Fibroblast of skin of right quadriceps (primary cell): ENCODE measurements around the gene PSG2.
"Not testable (repeated sequence)": the region's sequence is repeated elsewhere in the genome, so short reads cannot be mapped to it uniquely, and the experiment has no call there.

ENCODE experiments used
- DNase-seq: peaks from one replicate; pipeline ENCODE4 v3.0.0-alpha.2; 2013

The PSG2 gene

DNA sequence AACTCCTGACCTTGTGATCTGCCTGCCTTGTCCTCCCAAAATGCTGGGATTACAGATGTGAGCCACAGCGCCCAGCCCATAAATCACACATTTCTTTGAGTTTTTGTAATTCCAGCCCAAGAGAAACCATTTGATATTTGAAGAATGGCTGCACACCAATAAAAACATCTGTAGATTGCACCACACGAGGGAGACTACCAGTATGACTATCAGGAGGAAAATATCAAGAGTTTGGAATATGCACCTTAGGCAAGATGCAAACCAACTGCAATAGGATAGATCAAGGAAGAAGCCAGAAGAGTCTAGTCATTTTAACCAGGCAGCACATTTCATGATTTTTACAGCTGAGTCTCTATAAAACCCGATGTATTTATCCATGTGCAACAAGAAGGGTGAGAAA is 20.1 kb downstream of the PSG2 start:
- DNase-seq = not testable (repeated sequence)

DNA sequence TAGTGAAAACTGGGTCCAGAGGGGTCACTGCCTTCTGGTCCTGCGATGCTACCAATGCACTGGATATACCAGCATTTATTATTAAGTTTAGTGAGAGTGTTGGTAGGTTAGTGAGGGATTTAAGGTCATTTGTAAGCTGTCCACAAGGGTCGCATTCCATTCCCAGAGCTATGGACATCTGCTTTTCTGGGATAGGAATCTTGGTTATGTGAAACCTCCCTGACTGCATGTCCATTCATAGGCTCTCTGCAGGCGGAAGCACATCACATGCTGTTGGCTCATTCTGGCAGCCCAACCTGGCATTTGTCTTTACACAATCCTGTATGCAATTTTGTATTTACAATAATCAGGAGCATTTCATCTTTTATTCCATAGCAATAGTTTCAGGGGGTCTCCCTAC is 21.2 kb downstream of the PSG2 start:
- DNase-seq = not testable (repeated sequence)

DNA sequence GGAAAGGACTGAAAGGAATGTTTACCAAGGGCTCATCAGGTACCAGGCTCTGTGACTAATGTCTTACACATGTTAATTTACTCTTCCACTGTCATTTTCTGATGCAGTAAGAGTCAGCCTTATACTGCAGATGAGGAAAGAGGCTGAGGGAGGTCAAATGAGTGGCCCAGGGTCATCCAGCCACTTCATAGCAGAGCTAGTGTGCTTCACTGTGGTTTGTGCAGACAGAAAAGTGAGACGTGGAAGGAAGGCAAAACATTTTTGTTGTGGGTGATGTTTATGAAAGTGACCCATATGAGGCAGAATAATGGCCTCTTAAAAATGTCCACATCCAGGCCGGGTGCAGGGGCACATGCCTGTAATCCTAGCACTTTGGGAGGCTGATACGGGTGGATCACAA is 22.2 kb downstream of the PSG2 start:
- not testable (repeated sequence) for DNase-seq

DNA sequence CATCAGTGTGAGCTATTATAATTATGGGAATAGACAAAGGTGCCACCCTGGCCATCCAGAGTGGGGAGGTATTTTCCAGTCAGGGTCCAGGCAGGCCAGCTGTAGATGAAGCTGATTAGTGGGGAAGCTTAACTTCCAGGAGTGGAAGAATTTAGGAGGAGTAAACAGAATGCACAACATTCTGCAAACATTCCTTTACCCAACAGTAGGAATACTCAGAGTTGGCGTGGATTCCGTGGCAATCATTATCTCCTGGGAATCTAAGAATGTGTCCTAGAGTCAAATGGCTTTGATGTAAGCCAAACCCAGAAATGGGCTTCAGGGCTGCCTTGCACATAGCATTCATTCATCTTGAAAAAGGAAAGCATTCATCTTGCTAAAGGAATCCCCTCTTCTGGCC is 23.0 kb downstream of the PSG2 start:
- DNase-seq = not testable (repeated sequence)

DNA sequence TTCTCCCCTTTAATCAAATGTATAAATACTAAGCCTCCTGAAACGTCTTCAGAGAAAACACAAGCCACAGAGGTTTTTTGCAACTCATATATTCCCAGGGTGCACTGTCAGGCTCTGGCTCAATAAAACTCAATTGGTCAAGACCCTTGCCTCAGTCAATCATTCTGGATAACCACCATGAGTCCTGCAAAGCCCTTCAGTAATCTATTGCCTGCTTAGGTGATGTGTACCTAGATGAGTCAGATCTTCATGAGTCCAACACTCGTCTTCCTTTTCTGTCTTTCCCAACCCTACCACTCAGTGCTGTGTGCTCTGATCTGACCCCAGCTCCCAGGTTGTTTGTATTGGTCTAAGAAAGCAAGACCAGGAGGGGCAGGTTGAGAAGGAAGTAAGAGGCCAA is 24.1 kb downstream of the PSG2 start:
- not testable (repeated sequence) for DNase-seq

DNA sequence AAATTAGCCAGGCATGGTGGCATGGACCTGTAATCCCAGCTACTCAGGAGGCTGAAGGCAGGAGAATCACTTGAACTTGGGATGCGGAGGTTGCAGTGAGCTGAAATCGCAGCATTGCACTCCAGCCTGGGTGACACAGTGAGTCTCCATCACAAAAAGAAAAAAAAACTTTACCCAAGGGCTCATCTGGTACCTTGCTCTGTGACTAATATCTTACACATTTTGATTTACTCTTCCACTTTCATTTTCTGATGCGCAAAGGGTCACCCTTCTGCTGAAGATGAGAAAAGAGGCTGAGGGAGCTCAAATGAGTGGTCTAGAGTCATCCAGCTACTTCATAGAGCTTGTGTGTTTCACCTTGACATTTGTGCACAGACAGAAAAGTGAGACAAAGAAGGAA is 34.5 kb downstream of the PSG2 start:
- not testable (repeated sequence) for DNase-seq

DNA sequence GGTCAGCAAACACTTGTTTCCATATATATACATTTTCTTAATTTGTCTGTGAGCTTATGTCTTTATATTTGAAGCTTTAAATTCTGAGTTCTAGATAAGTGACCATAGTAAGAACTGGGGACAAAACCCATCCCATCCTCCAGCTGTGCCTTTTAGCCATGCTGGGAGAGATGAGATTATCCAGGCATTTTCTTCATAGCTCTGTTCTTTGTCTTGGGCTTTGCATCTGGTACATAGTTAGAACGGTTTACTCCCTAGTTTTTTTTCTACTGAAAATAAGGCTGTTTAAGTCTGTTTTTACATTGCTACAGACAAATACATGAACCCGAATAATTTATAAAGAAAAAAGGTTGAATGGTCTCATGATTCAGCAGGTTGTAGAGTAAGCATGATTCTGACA is 35.9 kb downstream of the PSG2 start:
- DNase-seq = not testable (repeated sequence)

DNA sequence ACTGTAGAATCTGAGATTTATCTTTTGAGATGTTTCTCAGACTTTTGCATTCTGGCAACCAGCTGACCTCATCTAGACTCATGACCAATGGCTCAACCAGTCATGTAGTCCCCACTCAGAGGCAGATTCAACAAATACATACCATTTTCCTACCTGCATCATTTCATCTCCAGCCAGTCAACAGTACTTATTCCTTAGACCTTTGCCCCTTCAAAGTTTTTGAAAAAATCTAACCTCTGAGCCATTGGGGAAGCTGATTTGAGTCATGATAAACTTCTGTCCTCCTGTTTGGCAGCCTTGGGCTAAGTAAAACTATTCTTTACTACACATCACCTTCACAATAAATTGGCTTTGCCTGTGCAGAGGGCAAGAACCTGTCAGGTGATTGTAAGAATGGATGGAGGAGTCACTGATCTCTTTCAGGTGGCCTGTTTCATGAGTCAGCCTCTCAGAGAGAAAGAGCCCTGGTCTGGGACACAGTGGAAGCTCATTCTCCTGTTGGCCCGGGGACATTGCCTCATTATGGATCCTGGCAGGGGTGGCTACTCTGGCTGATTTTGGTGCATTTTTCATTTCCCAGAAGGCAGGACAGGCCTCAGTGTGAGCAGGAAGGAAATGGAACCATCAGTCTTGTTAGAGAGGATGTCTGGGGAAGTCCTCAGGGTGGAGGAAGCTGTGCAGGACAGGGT is 38.9 kb downstream of the PSG2 start:
- not testable (repeated sequence) for DNase-seq

DNA sequence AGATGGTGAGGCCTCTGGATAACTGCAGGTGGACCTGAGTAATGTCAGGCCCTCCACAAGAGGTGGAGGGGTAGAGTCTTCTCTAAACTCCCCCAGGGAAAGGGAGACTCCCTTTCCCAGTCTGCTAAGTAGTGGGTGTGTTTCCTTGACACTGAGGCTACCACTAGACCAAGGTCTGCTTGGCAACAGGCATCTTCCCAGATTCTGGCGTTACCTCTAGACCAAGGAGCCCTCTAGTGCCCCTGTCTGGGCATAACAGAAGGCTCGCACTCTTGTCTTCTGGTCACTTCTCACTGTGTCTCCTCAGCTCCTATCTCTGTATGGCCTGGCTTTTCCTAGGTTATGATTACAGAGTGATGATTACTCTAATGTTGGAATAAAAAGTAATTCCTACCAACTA is 50.9 kb downstream of the PSG2 start:
- peak; percentile 3 for DNase-seq

DNA sequence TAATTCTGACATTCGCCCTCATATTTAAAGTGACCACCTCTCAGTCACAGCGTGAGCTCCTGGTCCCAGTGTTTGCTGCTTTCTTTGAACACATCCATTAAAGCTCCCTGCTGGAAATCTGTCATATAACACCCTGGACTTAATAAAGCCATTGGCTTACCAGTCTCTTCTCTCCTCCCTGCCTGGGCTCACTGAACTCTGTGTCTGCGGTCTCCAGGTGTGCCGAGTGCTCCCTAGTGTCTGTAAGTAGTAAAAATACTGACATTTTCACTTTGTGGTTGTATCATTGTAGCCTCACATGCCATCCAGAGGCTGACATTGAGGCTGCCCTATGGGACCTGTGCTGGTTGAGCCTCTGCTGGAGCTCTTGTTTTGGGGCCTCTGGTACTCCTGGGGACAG is 53.6 kb downstream of the PSG2 start:
- no peak for DNase-seq

DNA sequence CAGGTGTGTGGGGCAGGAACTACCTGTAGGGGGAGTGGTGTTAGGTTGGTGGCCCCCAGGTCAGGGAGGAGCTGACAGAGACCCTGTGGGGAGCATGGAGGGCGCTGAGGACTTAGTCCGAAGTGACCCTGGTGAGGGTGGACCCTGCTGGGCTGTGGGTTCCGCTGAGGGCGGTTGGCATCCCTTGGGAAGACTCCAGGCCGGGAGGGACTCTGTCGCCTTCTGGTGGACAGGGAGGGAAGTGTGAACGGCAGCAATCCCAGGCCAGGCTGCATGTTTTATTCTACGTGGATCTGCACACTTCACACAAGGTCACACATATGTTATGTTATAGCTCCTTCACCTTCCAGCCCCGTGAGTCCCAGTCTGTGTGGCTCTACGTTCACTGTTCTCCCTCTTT is 54.5 kb downstream of the PSG2 start:
- DNase-seq = not testable (repeated sequence)

DNA sequence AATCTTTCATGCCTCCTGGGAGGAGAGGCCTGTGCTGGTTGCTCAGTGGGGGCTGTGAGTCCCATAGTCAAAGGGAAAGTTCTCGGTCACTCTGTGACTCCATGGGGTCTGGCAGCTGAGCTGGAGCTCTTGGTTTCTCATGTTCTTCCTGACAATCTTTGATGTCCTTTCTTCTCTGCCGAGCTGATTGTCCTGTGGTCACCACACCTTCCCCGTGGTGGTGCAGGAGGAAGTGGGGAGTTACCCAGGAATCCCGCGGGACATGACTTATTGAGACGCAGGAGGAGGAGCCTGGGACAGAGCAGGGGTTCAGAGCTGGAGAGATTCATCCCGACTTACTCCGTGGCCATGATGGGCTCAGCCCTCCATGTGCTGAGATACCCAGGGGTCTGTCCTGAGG is 55.4 kb downstream of the PSG2 start:
- not testable (repeated sequence) for DNase-seq

DNA sequence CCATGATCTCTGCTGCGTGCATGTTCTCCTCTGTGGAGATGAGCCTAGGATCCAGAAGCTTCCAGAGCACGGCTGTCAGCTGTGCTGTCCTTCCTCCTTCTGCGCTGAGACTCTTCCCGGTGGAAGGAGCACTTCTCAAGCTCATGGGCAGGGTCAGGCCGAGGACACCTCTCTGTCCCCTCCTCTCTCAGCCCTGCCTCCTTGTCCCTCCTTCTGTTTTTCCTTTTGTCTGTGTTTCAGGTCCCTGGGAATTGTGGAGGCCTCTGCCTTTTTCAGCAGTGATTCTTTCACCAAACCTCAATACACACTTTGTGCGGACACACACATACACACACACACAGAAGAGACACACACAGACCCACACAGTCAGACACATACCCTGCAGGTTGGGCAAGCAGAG is 56.1 kb downstream of the PSG2 start, which contains the start of gene PSG11:
PSG11 (minus strand) TSS at position 101 of the 400 bp plus-strand sequence; CDS start at position 4, 97 bp downstream.
- DNase-seq = not testable (repeated sequence)

DNA sequence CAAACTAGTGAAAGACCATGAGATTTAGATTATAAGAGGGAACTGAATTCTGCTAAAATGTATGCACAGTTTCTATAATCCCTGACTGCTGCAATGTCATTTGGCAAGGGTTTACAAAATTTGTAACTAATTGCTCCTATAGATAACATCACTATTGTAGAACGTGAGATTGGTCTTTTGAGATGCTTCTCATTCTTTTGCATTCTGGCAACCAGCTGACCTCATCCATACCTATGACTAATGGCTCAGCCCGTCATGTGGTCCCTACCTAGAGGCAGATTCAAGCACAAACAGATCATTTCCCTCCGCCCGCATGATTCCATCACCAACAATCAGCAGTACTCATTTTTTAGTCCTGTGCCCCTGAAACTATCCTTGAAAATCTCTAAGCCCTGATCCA is 60.4 kb downstream of the PSG2 start:
- DNase-seq = peak; percentile 79

DNA sequence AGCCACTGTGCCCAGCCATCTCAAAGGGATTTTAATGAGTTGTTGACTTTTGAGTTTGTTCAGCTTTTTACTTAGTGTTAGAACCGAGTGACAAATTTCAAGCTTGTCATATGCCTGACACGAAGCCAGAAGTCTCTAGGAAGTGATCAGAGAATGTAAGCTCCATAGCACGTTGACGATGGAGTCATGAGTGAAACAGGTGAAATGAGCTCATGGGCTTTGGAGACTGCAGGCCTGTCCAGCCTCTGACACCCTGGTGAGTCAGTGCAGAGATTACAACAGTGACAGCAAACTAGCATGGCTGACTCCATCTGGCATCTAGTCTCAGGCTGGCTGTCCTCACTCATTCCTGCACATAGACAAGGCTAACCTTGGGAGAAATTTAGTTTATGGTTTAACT is 60.9 kb downstream of the PSG2 start:
- peak; percentile 69 for DNase-seq

DNA sequence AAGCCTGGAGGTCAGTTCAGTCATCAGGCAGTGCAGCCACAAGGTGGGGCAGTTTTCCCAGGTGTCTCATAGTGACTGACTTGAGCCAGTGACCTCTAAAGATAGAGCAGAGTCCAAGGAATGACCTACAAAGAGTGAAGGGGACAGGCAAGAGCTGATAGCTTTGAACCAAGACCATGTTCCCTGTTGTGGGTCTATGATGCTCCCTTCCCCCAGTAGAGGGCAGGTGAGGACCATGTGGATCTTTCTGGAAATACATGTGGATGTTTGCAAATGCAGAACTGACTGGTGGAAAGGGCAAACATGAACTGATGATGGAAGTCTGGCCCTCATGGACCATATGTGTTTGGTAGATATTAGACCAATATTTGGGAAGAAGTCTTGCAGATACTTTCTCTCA is 62.9 kb downstream of the PSG2 start:
- DNase-seq = not testable (repeated sequence)
